ENCODE measurements around the gene MSMP.

DNA sequence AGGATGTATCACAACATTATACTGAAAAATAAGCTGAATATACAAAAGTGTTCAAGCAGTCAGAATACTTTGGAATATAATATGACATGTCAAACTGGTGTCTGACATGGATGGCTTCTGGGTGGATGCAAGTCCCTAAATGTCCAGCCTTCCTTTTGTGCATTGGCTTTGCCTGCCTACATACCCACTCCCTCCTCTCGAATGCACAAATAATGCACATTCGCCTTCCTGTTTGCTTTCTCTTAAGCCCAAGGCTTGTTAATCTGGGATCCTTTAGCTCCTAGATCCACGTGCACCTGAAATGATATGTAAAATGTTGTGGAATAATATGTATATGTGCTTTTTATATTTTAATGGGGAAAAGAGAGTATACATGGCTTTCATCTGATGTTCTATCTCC, 24.4 kb upstream of the MSMP start:
- TF ChIP-seq, protein P1, sequence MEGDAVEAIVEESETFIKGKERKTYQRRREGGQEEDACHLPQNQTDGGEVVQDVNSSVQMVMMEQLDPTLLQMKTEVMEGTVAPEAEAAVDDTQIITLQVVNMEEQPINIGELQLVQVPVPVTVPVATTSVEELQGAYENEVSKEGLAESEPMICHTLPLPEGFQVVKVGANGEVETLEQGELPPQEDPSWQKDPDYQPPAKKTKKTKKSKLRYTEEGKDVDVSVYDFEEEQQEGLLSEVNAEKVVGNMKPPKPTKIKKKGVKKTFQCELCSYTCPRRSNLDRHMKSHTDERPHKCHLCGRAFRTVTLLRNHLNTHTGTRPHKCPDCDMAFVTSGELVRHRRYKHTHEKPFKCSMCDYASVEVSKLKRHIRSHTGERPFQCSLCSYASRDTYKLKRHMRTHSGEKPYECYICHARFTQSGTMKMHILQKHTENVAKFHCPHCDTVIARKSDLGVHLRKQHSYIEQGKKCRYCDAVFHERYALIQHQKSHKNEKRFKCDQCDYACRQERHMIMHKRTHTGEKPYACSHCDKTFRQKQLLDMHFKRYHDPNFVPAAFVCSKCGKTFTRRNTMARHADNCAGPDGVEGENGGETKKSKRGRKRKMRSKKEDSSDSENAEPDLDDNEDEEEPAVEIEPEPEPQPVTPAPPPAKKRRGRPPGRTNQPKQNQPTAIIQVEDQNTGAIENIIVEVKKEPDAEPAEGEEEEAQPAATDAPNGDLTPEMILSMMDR (IDR thresholded peaks at IDR 0.05; ENCODE audit: insufficient read depth, low read length), result no peak
- TF ChIP-seq POLR2AphosphoS5 (IDR thresholded peaks at IDR 0.05; ENCODE audit: low read depth), result no peak
